Activated naive CD4-positive, alpha-beta T cell (primary cell): ENCODE results near the gene MS4A10.
"Not testable (repeated sequence)": the region's sequence is repeated elsewhere in the genome, so short reads cannot be mapped to it uniquely, and the experiment has no call there.

Experiments
- DNase-seq, 4 experiments: peaks; one replicate each; lab custom pipeline; 2025; lab: John Stamatoyannopoulos, UW

MS4A10 gene

DNA sequence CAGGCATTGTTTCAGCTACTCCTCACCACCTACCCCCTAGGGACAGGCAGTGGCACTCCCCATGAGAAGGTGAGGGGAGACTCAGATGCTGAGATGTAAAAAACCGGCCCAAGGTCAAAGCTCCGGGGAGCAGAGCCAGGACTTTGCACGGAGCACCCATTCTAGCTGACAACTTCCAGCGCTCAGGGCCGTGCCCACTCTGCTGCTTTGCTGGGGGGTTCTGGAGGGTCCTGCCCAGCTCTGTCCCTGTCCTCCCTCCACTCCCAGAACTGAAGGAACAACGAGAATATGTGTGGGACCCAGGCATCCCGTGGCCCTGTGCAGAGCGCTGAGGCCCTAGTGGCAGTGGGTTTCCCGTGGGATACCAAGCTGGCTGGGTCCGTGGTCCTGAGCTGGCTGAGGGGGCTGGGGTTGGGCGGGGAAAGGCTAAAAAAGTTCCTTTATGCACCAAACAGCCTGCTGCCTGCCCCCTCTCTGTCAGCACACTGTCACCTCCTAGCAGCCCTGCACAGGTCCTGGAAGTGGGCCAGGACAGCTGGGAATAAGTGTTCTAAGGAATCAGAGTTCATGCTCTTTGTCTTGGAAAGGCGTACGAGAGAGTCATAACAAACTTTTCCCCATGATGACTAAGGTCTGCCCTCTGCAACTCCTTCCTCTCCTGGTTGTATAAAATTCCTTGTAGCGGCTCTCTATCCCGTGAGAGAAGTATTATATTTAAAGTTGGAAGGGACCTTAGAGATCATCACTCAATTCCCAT, 1.9 kb downstream of the MS4A10 start:
- DNase-seq: no peak

DNA sequence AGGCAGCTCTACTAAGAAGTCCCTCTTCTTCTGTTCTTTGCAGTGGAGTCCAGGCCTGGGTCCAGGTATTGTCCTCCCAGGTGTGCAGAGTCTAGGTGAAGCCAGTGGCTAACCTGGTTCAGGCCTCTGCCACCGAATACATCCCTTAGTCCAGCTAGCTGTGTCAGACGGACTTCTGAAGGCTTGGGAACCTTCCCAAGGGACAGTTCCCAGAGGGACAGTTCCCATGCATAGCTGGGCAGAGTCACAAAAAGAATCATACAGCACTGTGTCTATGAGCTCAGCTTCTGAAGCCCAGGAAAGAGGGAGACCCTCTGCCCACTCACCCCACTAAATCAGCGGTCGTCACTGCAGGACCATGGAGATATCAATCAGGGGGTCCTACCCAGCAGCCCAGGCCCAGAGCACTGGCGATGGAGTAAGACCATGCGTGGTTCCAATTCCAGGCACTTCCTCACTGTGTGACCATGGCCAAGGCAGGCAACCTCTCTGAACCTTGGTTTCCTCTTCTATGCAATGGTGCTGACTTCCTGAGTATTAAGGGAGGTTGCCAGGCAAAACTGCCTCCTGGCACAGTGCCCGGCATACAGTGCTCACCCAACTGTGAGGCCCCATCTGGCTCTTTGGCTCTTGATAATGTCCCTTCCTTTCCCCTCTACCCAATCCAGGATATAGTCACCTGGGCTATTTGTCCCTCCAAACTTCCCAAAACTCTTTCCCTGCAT, 3.4 kb downstream of the MS4A10 start:
- no peak for DNase-seq

DNA sequence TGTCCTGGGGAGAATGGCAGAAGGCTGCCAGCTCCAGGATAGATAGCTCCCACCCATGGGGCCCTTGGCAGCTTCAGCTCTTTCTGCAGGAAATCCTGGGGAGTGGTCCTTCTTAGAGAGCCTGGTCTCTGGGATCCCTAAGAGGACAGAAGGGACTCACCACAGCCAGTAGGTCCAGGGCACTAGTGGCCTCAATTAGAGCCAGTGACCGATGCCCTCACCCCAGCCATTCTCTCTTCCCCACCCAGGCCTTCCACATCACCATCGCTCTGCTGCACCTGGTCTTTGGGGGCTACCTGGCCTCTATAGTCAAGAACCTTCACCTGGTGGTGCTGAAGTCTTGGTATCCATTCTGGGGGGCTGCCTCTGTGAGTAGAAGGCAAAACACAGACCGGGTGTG, 5.6 kb downstream of the MS4A10 start:
- DNase-seq: no peak

DNA sequence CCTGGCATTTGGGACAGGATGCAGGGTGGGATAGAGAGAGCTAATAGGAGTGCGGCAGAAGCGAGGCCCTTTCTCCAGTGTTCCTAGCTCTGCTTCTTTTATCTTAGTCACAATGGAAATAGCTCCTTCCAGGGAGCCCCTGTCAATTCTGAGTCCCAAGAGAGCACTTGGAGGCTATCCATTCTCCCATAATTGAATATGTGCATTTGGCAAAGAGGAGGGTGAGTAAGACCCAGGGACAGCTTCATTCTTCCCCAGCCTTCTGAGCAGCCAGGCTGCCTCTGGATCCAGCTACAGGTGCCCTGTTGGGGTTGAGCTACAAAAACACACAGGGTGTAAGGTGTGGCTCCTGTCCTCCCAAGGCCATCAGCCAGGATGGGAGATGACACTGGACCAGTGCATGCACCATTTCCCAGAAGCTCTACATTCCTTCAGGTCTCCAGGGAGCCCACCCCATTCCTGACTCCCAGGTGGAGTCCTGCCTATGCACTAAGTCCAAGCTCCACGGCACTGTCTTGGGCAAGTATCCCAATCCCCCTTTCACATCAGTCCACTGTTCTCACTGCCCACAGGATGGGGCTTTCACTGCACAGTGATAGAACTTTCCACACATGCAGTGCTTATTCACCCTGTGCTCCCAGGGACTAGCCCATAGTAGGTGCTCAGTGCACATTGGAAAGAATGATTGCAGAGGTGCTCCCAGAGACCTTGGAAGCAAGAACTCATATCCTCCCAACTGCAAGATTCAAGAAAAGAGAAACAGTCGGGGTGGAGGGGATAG, 6.2 kb downstream of the MS4A10 start:
- DNase-seq: no peak

DNA sequence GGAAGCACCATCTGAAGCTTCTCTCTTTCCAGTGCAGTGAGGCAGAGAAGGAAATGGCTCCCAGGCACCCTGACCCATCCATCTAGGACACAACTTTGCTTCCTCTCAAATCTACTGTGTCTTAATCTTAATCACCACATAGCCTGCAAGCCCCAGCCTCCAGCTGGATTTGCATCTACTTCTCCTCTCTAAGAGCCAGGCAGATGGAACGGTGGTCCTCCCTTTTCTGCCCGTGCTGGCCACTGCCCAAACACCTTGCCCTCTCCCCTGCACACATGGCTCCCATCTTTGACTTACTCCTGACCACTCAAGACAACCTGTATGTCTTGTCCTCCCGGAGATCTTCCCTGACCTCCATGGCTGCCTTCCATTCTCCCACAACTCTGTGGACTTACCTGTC, 7.4 kb downstream of the MS4A10 start:
- DNase-seq: no peak

DNA sequence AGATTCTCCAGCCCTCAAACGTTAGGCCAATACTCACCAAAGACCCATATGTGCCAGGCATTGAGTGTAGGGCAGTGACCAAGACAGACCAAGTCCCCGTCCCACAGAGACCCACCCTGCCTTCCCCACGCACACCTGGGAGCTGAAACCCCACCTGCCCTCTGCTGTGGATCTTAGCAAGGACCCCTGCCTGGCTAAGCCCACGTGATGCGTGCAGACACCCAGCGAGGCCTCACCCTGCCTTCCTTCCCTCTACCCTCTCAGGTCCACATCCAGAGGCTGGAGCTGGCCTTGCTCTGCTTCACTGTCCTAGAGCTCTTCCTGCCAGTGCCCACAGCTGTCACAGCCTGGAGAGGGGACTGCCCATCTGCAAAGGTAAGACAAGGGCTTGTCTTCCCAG, 10.2 kb downstream of the MS4A10 start:
- no peak for DNase-seq

DNA sequence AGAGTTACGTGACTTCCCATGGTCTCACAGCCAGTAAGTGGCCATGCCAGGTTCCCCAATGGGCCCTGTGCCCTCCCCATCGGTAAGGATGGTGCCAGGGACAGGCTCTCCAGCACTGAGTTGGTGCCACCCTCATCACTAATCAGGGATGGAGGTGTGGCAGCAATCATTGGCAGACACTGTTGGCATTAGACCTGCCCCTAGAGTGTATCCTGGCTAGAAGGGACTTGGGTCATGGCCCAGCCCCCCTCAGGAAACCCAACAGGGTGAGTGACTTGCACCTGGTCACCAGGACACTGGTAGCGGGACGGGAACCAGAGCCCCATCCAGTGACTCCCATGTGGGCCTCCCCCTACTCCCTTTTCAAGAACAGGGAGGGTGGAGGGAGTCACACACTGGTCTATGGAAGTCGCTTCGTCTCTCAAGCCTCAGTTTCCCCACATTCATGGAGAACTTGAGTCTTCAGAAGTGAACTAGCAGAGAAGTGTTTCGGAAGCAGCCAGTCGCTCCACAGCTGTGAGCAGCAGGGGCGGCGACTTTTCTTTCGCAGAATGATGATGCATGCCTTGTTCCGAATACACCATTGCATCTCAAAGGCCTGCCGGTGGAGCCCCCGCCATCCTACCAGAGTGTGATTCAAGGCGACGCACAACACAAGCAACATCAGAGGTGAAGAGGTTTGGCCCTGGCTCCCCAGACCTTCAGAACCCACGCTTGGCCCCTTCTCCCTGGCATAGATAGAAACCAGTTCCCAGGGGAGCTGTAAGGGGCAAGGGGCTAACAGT, 12.9 kb downstream of the MS4A10 start:
- no peak for DNase-seq

DNA sequence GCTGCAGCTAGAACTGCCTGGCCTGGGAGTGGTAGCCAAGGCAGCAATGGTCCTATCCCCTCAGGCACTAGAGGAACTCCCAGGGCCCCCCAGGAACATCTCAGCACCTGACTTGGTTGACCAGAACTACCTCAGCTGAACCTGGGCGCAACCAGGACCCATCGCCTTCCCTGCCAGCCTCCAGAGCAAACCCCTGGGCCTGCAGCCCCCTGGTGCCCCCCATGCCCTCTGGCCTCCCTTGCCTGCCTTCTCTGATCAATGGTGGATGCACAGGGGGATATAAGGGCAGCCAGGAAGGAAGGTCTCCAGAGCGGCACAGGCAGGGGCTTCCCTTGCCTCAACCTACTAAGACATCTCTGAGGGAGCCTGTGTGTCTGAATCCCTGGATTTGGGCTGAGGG, 13.5 kb downstream of the MS4A10 start:
- DNase-seq: no peak

DNA sequence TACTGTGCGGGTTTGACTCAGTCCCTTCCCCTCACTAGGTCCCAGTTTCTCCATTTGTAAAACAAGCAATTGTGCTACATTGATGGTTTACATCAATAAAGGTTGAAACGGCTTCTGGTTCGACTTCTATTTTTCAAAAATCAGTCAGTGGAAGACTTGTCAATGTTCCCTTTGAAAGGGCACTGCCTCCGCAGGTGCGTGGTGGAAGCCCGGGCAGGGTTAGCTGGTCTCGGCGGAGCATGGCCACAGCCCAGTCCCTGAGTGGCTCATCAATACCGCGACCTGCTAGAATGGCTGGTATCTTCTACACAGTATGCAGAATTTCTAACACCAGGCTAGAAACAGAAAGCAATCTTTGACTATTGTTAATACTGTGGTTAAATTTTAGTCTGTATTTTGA, 16.1 kb downstream of the MS4A10 start:
- no peak for DNase-seq

DNA sequence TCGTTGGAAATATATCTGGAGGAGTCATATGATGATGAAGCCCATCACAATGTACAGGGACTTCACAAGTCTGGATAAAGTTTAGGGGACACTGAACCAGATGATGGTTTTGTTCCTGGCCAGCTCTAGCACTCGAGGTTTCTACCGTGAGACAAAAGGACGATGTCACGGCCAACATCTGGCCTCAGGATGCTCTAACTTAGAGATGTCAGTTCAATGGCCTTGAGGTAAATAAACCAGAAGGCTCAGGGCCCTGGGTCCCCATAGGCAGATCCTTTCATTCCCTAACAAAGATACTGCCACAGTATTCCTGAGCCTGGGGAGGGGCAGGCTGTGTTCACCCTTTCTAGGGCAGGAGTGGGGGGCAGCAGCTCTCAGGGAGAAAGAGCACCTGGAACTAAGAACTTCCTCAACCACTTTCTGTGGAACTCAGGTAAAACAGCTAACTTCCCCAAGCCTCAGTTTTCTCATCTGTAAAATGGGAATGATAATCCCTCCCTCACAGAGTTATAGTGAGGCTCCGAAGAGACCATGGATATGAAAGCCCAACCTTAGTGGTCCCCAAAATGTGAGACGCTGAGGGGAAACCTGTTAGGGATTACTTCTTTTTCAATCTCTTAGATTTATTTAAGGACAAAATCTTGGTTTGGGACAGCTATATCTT, 18.3 kb downstream of the MS4A10 start:
- DNase-seq: no peak

DNA sequence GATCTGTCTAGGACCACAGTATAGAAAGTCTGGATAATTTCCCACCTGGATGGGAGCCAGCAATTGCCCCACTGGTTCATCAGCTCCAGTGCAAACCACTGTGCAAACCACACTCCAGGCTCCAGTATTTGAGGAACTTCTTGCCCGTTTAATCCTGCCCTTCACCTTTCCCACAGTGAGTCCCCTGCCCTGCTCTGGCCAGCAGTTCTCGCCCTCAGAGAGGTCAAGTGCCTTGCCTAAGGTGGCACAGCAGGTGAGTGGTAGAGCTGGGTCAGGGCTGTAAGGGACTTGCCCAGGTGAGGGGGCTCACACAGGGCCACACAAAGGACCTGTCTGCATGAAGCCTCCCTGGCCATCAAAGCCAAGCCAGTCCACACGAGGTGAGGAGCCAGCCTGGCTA, 24.1 kb downstream of the MS4A10 start:
- DNase-seq: no peak

DNA sequence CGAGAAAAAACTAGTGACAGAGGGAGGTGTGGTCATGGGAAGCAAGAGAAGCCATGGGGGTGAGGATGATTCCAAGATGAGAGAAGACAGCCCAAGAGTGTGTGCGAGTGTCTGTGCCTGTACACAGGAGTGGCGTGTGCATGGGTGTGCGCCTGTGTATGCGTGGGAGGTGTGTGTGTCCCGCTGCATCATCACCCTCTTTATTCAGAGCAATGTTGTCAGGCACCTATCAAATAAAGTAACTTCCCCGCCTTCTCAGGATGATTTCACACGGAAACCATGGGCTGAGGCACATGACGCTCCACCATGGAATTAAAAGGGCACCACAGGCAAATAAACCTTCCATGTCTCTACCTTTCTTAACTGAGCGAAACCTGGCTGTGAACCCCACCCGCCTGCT, 24.6 kb downstream of the MS4A10 start:
- no peak for DNase-seq

DNA sequence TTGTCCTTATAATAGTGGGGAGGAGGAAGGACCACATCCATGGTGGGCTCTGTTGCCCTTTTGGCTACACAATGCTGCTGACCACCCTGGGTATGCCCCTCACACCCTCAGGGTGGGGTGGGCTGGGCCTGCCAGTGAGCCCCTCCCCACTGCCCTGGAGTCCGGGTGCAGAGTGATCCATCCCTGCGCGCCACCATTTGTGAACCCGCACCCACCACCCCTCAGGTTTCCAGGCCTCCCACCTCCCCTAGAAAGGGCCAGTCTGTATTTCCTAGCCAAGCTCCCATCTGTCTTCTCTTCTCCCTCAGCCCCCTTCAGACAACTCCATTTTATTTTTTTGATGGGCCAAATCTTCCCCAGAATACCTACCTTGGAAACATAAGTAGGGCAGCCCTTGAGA, 25.0 kb downstream of the MS4A10 start:
- no peak for DNase-seq

DNA sequence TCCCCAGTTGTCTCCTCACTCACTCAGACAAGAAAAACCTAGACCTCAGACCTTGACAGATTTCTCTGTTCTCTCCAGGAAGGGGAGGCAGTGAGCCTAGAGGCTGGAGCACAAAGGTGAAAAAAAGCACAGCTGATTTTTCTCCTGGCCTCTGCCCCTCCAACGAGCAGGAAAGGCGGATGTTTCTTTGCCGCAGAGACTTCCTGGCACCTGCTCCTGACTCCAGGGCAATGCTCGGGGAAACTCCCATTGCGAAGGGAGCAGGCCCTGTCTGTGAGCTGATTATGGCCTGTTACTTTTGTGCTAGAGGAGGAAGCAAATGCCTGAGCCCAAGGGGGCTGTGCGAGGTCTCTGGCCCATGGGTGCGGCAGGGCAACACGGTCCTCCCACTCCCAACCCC, 25.4 kb downstream of the MS4A10 start:
- DNase-seq: no peak

DNA sequence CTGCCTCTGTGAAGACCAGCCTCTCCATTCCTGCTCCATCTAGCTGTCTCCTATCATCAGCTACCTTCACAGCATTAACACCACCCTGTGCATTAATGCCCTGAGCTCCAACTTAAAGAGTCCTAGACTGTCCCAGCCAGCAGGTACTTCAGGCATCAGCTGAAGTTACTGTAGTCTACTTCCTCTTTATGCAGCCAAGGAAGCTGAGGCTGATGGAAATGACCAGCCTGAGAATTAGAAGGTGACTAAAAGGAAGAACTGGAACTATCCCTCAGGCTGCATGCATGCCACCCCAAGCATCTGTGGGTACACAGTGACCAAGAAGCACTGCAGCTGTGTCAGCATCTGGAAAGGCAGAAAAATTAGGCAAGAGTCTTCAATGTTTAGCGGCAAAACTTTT, 28.2 kb downstream of the MS4A10 start:
- DNase-seq: no peak

DNA sequence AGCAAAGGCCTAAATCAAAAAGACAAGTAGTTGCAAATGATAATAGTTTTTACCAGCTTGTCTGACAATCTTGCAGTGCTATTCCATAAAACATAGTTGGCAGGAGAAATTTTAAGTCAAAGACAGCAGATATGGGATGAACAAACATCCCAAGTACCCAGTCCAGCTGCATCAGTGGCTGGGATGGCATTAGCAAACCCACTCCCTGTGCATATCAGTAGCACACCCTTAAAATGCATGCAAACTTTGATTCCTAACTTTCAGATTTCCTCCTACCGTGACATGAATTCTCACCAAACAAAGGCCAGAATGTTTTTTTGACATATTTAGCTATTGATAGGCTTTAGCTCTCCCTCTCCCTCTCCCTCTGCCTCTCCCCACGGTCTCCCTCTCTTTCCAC, 29.0 kb downstream of the MS4A10 start:
- no peak for DNase-seq

DNA sequence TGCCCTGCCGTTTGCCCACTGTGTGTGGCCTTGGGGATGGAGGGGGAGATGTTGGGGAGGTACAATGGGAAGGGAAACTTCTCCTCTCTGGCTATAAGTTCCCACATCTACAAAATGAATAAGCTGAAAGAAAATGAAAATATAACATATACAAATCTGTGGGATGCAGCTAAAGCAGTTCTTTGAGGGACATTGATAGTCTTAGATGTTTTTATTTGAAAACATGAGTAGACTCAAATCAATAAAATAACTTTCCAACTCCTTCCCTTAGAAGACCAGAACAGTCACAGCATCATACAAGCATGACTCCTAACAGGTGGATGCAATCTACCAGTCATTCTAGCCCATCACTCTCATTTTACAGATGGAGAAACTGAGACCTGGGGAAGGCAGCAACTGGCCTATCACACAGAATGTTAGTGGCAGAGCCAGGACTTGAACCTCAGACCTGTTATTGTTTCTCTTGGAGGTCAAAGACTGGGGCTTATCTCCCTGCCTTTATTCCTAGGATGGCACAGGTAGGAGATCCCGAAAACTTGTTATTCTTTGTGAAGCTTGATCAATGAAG, 31.5 kb downstream of the MS4A10 start:
- no peak for DNase-seq

DNA sequence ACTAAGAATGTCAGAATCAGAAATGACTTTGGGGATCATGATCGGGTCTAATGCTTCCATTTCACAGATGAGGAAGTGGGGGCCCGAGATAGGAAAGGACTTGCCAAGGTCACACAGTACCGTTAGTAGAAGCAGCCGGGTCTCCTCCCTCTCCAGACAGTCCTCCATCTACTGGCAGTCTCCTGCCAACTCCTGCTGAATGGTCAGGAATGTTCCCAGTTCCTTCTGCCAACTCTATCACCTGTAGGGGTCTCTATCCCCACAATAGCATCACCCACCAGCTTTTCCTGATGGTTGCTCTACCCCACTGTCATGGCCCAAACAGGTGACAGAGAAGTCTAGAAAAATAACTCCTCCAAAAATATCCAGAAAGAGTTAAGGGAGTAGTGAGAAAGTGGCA, 32.9 kb downstream of the MS4A10 start:
- DNase-seq: no peak

DNA sequence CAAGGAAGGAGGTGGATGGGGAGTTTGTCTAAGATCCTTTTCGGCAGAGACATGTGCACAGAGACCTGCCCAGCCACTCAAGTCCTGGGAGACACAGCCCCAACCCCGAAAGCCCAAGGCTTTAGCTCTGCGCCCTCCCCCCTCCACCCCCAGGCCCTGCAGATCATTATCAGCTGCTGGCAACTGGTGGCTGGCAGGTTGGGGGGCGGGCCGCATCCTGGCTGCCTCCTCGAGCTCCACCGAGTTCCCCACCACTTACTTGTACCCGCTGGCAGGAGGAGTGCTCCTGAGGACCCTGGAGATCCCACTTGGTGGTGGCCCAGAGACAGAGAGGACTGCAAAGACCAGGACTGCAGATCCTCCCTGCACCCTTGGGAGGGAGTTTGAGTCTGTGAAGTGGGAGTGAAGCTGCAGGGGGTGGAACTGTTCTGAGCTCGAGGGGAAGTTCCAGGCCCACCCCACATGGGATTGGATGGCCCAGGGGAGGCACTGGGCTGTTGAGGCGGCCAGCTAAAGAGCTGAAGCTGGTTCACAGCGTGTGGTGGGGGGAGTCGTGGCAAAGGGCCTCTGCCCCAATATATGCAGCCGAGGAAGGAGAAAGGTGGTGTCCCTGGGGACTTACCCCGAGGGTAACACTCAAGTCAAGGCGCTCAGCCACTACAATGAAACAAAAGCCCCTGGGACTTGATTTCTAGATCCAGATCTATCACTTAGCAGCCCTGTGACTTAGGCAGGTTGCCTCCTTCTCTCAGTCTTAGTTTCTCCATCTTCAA, 36.9 kb downstream of the MS4A10 start:
- no peak for DNase-seq

DNA sequence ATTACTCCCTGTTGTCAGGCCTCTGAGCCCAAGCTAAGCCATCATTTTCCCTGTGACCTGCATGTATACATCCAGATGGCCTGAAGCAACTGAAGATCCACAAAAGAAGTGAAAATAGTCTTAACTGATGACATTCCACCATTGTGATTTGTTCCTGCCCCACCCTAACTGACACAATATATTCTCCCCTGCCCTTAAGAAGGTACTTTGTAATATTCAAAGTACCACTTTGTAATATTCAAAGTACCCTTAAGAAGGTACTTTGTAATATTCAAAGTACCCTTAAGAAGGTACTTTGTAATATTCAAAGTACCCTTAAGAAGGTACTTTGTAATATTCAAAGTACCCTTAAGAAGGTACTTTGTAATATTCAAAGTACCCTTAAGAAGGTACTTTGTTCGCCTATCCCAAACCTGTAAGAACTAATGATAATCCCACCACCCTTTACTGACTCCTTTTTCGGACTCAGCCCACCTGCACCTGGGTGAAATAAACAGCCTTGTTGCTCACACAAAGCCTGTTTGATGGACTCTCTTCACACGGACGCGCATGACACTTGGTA, 38.7 kb downstream of the MS4A10 start:
- DNase-seq: not testable (repeated sequence)
